ENCODE data around the gene FNDC3B.

FNDC3B gene

GRCh38 chr3:172143739-172144497, 104.5 kb downstream of the FNDC3B start:
- H3K9me3 ChIP-seq (ENCODE audit: control insufficient read depth, insufficient read depth, low read length), result no peaks in the 10 kb centered on the region
- H3K4me1 ChIP-seq (ENCODE audit: insufficient read depth, low read length), result peaks cover 63% of the 10 kb centered on the region
- H3K9ac ChIP-seq (ENCODE audit: low read depth, low read length), result no peak overlapping the region
- no peaks in the 10 kb centered on the region for H3K36me3 ChIP-seq (ENCODE audit: insufficient read depth, low read length)

GRCh38 chr3:172144601-172145000, 105.2 kb downstream of the FNDC3B start:
- peaks cover 58% of the 10 kb centered on the region for H3K4me1 ChIP-seq (ENCODE audit: insufficient read depth, low read length)
- no peak overlapping the region for H3K9ac ChIP-seq (ENCODE audit: low read depth, low read length)
- H3K36me3 ChIP-seq (ENCODE audit: insufficient read depth, low read length), result no peaks in the 10 kb centered on the region
- no peaks in the 10 kb centered on the region for H3K9me3 ChIP-seq (ENCODE audit: control insufficient read depth, insufficient read depth, low read length)

- H3K9ac ChIP-seq (ENCODE audit: low read depth, low read length), result no peak overlapping the region
- H3K4me1 ChIP-seq (ENCODE audit: insufficient read depth, low read length), result peaks cover 53% of the 10 kb centered on the region
- H3K9me3 ChIP-seq (ENCODE audit: control insufficient read depth, insufficient read depth, low read length), result no peaks in the 10 kb centered on the region
- no peaks in the 10 kb centered on the region for H3K36me3 ChIP-seq (ENCODE audit: insufficient read depth, low read length)
Observed at GRCh38 chr3:172145031-172145686, 105.8 kb downstream of the FNDC3B start.

GRCh38 chr3:172146349-172146748, 107.0 kb downstream of the FNDC3B start:
- peaks cover 43% of the 10 kb centered on the region for H3K4me1 ChIP-seq (ENCODE audit: insufficient read depth, low read length)
- no peak overlapping the region for H3K9ac ChIP-seq (ENCODE audit: low read depth, low read length)
- no peaks in the 10 kb centered on the region for H3K36me3 ChIP-seq (ENCODE audit: insufficient read depth, low read length)
- no peaks in the 10 kb centered on the region for H3K9me3 ChIP-seq (ENCODE audit: control insufficient read depth, insufficient read depth, low read length)

- Histone ChIP-seq H3K9ac (ENCODE audit: low read depth, low read length) (no peak overlapping the region), H3K9me3 (ENCODE audit: control insufficient read depth, insufficient read depth, low read length) (no peaks in the 10 kb centered on the region), H3K36me3 (ENCODE audit: insufficient read depth, low read length) (no peaks in the 10 kb centered on the region), H3K4me1 (ENCODE audit: insufficient read depth, low read length) (peaks cover 41% of the 10 kb centered on the region)
Observed at GRCh38 chr3:172147113-172147818, 107.9 kb downstream of the FNDC3B start.

GRCh38 chr3:172148241-172148640, 108.9 kb downstream of the FNDC3B start:
- Histone ChIP-seq H3K36me3 (ENCODE audit: insufficient read depth, low read length) (no peaks in the 10 kb centered on the region), H3K9me3 (ENCODE audit: control insufficient read depth, insufficient read depth, low read length) (no peaks in the 10 kb centered on the region), H3K9ac (ENCODE audit: low read depth, low read length) (no peak overlapping the region), H3K4me1 (ENCODE audit: insufficient read depth, low read length) (peaks cover 43% of the 10 kb centered on the region)

- H3K36me3 ChIP-seq (ENCODE audit: insufficient read depth, low read length), result no peaks in the 10 kb centered on the region
- peaks cover 47% of the 10 kb centered on the region for H3K4me1 ChIP-seq (ENCODE audit: insufficient read depth, low read length)
- H3K9me3 ChIP-seq (ENCODE audit: control insufficient read depth, insufficient read depth, low read length), result no peaks in the 10 kb centered on the region
- no peak overlapping the region for H3K9ac ChIP-seq (ENCODE audit: low read depth, low read length)
Observed at GRCh38 chr3:172148702-172149565, 109.6 kb downstream of the FNDC3B start.

- Histone ChIP-seq H3K9me3 (ENCODE audit: control insufficient read depth, insufficient read depth, low read length) (no peaks in the 10 kb centered on the region), H3K9ac (ENCODE audit: low read depth, low read length) (no peak overlapping the region), H3K4me1 (ENCODE audit: insufficient read depth, low read length) (peaks cover 44% of the 10 kb centered on the region), H3K36me3 (ENCODE audit: insufficient read depth, low read length) (no peaks in the 10 kb centered on the region)
Observed at GRCh38 chr3:172150268-172150667, 110.9 kb downstream of the FNDC3B start.

- Histone ChIP-seq H3K9me3 (ENCODE audit: control insufficient read depth, insufficient read depth, low read length) (no peaks in the 10 kb centered on the region), H3K36me3 (ENCODE audit: insufficient read depth, low read length) (no peaks in the 10 kb centered on the region), H3K4me1 (ENCODE audit: insufficient read depth, low read length) (peaks cover 46% of the 10 kb centered on the region), H3K9ac (ENCODE audit: low read depth, low read length) (no peak overlapping the region)
Observed at GRCh38 chr3:172150913-172151650, 111.7 kb downstream of the FNDC3B start.

- H3K9me3 ChIP-seq (ENCODE audit: control insufficient read depth, insufficient read depth, low read length), result no peaks in the 10 kb centered on the region
- H3K9ac ChIP-seq (ENCODE audit: low read depth, low read length), result no peak overlapping the region
- H3K4me1 ChIP-seq (ENCODE audit: insufficient read depth, low read length), result peaks cover 54% of the 10 kb centered on the region
- H3K36me3 ChIP-seq (ENCODE audit: insufficient read depth, low read length), result no peaks in the 10 kb centered on the region
Observed at GRCh38 chr3:172151651-172152649, 112.6 kb downstream of the FNDC3B start.

GRCh38 chr3:172152874-172153273, 113.5 kb downstream of the FNDC3B start:
- Histone ChIP-seq H3K9me3 (ENCODE audit: control insufficient read depth, insufficient read depth, low read length) (no peaks in the 10 kb centered on the region), H3K9ac (ENCODE audit: low read depth, low read length) (no peak overlapping the region), H3K36me3 (ENCODE audit: insufficient read depth, low read length) (no peaks in the 10 kb centered on the region), H3K4me1 (ENCODE audit: insufficient read depth, low read length) (peaks cover 54% of the 10 kb centered on the region)

GRCh38 chr3:172153335-172153861, 114.0 kb downstream of the FNDC3B start:
- peaks cover 52% of the 10 kb centered on the region for H3K4me1 ChIP-seq (ENCODE audit: insufficient read depth, low read length)
- no peak overlapping the region for H3K9ac ChIP-seq (ENCODE audit: low read depth, low read length)
- H3K9me3 ChIP-seq (ENCODE audit: control insufficient read depth, insufficient read depth, low read length), result no peaks in the 10 kb centered on the region
- no peaks in the 10 kb centered on the region for H3K36me3 ChIP-seq (ENCODE audit: insufficient read depth, low read length)
